MM.1S (cell line): ENCODE measurements around the gene ATP9A.

Experiments
- DNase-seq: peaks from one replicate; pipeline ENCODE4 v3.0.0-alpha.2; 2015
- H2AFZ ChIP-seq: fragments of 300-600 bp; sonication (generic); 2 replicates; pipeline ENCODE4 v1.6.0; 2016; ENCODE audit warnings: antibody characterized with exemption, low read length
- H3F3A ChIP-seq: fragments of 300-600 bp; sonication (generic); 2 replicates; pipeline ENCODE4 v1.6.1; 2016; ENCODE audit warnings: mild to moderate bottlenecking, antibody characterized with exemption, low read length, moderate library complexity, mixed read lengths; ENCODE audit not compliant: insufficient read depth
- H3K27ac ChIP-seq: fragments of 300-600 bp; sonication (generic); 2 replicates; pipeline ENCODE4 v1.5.1; 2016; ENCODE audit warnings: mild to moderate bottlenecking, low read length
- H3K27me3 ChIP-seq: fragments of 300-600 bp; sonication (generic); replicated peaks from 2 replicates; pipeline ENCODE4 v1.6.0; 2016; ENCODE audit warnings: low read length; ENCODE audit not compliant: insufficient read depth
- H3K36me3 ChIP-seq: fragments of 300-600 bp; sonication (generic); replicated peaks from 2 replicates; pipeline ENCODE4 v1.6.1; 2016; ENCODE audit warnings: mild to moderate bottlenecking, low read length, mixed read lengths; ENCODE audit not compliant: insufficient read depth
- H3K4me1 ChIP-seq: fragments of 300-600 bp; sonication (generic); 2 replicates; pipeline ENCODE4 v1.6.1; 2016; ENCODE audit warnings: low read length, mixed read lengths
- H3K4me2 ChIP-seq: fragments of 300-600 bp; sonication (generic); 2 replicates; pipeline ENCODE4 v1.6.0; 2016; ENCODE audit warnings: low read depth, low read length
- H3K4me3 ChIP-seq: fragments of 300-600 bp; sonication (generic); 2 replicates; pipeline ENCODE4 v1.5.1; 2016; ENCODE audit warnings: low read length, mixed read lengths
- H3K79me2 ChIP-seq: fragments of 300-600 bp; sonication (generic); 2 replicates; pipeline ENCODE4 v1.6.1; 2016; ENCODE audit warnings: mixed run types, low read length, mixed read lengths
- H3K9ac ChIP-seq: fragments of 300-600 bp; sonication (generic); 2 replicates; pipeline ENCODE4 v1.6.1; 2016; ENCODE audit warnings: low read length, mixed read lengths
- H3K9me2 ChIP-seq: fragments of 300-600 bp; sonication (generic); replicated peaks from 2 replicates; pipeline ENCODE4 v1.6.1; 2016; ENCODE audit warnings: mild to moderate bottlenecking, low read length, mixed read lengths; ENCODE audit not compliant: insufficient read depth
- H3K9me3 ChIP-seq: fragments of 300-600 bp; sonication (generic); replicated peaks from 2 replicates; pipeline ENCODE4 v1.6.1; 2016; ENCODE audit warnings: mild to moderate bottlenecking, low read length, mixed read lengths; ENCODE audit not compliant: insufficient read depth
- H4K20me1 ChIP-seq: fragments of 300-600 bp; sonication (generic); 2 replicates; pipeline ENCODE4 v1.6.1; 2016; ENCODE audit warnings: mild to moderate bottlenecking, low read length, moderate library complexity, mixed read lengths; ENCODE audit not compliant: insufficient read depth
- EZH2 ChIP-seq: fragments of 300-600 bp; sonication (generic); optimal IDR thresholded peaks from 2 replicates; pipeline ENCODE3; 2017; ENCODE audit warnings: low read depth, mild to moderate bottlenecking, antibody characterized with exemption, low read length, mixed read lengths
- EZH2phosphoT487 ChIP-seq: fragments of 300-600 bp; sonication (generic); IDR thresholded peaks from 2 replicates; pipeline ENCODE4 v1.6.1; 2018; ENCODE audit warnings: antibody characterized with exemption, low read length
- TF ChIP-seq, protein P1 (sequence below): fragments of 300-600 bp; sonication (generic); IDR thresholded peaks from 2 replicates; pipeline ENCODE4 v1.5.1; 2016; ENCODE audit warnings: antibody characterized with exemption, low read length, mixed read lengths

The ATP9A gene

DNA sequence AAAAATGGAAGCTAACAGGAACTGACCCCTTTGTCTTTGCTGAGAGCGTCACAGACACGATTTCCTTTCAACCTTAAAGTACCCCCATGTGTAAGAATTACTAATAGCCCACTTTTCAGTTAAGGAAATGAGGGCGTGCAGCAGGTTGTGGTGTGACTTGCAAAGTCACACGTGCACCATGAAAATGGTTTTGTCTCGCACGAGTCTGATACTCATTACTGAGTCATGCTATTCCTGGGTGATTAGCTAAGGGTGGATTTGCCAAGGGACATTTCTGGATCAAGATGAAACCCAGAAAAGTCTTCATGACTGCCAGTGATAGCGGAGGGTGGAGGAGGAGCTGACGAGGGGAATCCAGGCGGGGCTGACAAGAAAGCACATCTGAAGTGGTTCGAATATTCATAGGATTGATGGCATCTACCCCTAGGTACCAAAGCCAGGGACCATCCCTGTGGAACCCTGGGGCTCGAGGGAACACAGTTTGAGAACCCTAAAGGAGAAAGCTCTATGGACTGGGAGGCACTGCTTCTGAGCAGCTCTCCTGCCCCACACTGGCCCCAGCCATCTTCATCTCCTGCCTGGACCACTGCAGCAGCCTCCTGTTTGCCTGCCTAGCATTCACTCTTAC is 213.5 kb downstream of the ATP9A start:
- Histone ChIP-seq H3K4me3 (no peak overlapping the region), H2AFZ (no peak overlapping the region), H3K27ac (no peak overlapping the region), H3K79me2 (no peaks in the 10 kb centered on the region), H3K27me3 (no peaks in the 10 kb centered on the region; the same call in 1 of the 2 replicates), H4K20me1 (no peaks in the 10 kb centered on the region), H3K9ac (no peak overlapping the region), H3K4me1 (no peaks in the 10 kb centered on the region), H3K9me2 (no peaks in the 10 kb centered on the region), H3F3A (no peaks in the 10 kb centered on the region), H3K36me3 (no peaks in the 10 kb centered on the region), H3K9me3 (no peaks in the 10 kb centered on the region), H3K4me2 (no peak overlapping the region)
- no peak for DNase-seq
- TF ChIP-seq EZH2 (no peak), EZH2phosphoT487 (no peak)
- TF ChIP-seq, protein P1, sequence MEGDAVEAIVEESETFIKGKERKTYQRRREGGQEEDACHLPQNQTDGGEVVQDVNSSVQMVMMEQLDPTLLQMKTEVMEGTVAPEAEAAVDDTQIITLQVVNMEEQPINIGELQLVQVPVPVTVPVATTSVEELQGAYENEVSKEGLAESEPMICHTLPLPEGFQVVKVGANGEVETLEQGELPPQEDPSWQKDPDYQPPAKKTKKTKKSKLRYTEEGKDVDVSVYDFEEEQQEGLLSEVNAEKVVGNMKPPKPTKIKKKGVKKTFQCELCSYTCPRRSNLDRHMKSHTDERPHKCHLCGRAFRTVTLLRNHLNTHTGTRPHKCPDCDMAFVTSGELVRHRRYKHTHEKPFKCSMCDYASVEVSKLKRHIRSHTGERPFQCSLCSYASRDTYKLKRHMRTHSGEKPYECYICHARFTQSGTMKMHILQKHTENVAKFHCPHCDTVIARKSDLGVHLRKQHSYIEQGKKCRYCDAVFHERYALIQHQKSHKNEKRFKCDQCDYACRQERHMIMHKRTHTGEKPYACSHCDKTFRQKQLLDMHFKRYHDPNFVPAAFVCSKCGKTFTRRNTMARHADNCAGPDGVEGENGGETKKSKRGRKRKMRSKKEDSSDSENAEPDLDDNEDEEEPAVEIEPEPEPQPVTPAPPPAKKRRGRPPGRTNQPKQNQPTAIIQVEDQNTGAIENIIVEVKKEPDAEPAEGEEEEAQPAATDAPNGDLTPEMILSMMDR: no peak

DNA sequence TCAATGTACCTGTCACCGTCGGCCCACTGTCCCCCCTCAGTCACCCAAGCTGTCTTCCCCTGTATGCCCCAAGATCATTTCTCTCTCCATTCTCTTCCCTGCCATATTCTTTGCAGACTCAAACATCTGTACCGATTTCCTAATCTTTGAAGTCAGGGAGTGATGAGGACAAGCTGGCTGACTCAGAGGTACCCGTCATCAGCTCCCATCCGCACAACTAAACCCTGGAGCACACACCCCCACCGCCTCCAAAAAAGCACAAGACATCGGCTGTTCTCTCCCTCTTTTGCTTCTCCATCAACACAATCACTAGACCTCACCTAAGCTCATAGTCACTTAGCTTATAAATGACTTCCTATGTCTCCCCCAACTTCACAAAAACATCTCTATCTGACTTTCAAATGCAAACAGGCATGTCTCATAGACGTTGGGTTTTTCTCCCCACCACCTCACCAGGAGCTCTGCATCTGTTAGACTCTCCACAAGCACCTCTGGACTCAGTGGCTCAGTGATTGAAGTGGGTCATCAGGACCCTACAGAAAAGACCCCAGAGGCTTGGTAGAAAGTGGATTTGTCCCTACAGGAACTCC is 214.2 kb downstream of the ATP9A start:
- no peaks in the 10 kb centered on the region for H3K9me3 ChIP-seq

DNA sequence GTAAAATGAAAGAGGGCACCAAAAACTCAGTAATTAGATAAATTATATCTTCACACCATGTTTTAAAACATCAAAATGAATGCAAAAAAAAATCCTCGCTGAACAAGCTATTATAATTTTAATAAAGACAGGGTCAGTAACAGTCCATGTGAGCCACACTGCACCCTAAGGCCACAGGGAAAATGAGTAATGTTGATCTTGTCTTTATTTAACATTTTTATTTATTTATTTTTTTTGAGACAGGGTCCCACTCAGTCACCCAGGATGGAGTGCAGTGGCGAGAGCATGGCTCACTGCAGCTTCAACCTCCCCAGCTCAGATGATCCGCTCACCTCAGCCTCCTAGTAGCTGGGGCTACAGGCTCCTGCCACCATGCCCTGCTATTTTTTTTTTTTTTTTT is 217.0 kb downstream of the ATP9A start:
- DNase-seq: no peak

More for the DNA sequence above, 214.2 kb downstream of the ATP9A start:
- Histone ChIP-seq H4K20me1 (no peaks in the 10 kb centered on the region), H3K27ac (no peak overlapping the region), H2AFZ (no peak overlapping the region), H3F3A (no peaks in the 10 kb centered on the region), H3K36me3 (no peaks in the 10 kb centered on the region), H3K4me3 (no peak overlapping the region), H3K79me2 (no peaks in the 10 kb centered on the region), H3K9ac (no peak overlapping the region), H3K4me2 (no peak overlapping the region), H3K27me3 (no peaks in the 10 kb centered on the region), H3K4me1 (no peaks in the 10 kb centered on the region), H3K9me2 (no peaks in the 10 kb centered on the region)
- no peak for DNase-seq
- TF ChIP-seq EZH2 (no peak), EZH2phosphoT487 (no peak)
- TF ChIP-seq, protein P1: no peak

More for the DNA sequence above, 217.0 kb downstream of the ATP9A start:
- Histone ChIP-seq H3K27me3 (no peaks in the 10 kb centered on the region), H3F3A (no peaks in the 10 kb centered on the region), H3K9me3 (no peaks in the 10 kb centered on the region), H2AFZ (no peak overlapping the region), H3K4me3 (no peak overlapping the region), H3K9me2 (no peaks in the 10 kb centered on the region), H3K27ac (no peak overlapping the region), H4K20me1 (no peaks in the 10 kb centered on the region), H3K9ac (no peak overlapping the region), H3K4me2 (no peak overlapping the region), H3K36me3 (no peaks in the 10 kb centered on the region), H3K79me2 (no peaks in the 10 kb centered on the region), H3K4me1 (no peaks in the 10 kb centered on the region)
- TF ChIP-seq EZH2phosphoT487 (no peak), EZH2 (no peak)
- TF ChIP-seq, protein P1: no peak
